ENCODE data around the gene CLIP3. TPM values are rescaled to one million over a fixed set of nuclear protein-coding genes. Genes with fewer than 3 reads are reported as not detected.

The CLIP3 gene
- total RNA-seq, 1 experiment from 2014 or later, result 1.5 TPM

DNA sequence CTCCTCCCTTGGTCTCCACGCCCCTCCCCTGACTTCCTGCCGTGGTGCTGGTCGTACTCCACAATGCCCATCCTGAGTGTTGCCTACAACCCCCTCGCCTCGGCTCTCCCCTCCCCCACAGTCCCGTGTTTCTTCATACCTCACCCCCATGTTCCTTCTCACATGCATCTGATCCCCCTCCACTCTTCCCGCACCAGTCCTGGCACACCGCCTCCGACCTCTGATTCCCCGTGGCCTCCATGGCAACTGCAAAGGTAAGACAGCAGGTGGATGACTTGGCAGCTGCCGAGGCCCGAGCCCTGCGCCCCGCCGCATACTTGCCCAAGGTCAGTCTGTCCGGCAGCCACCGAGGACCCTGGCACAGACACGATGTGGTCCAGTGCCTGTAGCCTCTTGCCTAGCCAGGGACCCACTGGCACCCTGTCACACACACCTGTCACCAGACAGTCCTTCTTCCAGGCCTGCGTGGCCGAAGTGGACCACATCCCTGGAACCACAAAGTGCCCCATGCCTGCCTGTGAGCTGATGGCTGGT, 53.8 kb downstream of the CLIP3 start:
- POLR2A ChIA-PET, result no interaction called here
- Histone ChIP-seq H3K4me1 (ENCODE audit: control insufficient read depth in 1 of 2, insufficient read depth in 2 of 2, low read length in 2 of 2) (no peaks in the 10 kb centered on the region), H3K36me3 (ENCODE audit: control insufficient read depth in 1 of 2, insufficient read depth in 2 of 2, low read length in 2 of 2) (no peaks in the 10 kb centered on the region), H3K9me2 (ENCODE audit: insufficient read depth) (no peaks in the 10 kb centered on the region), H3K79me2 (ENCODE audit: insufficient read depth, low read length) (no peaks in the 10 kb centered on the region), H3K27ac (ENCODE audit: low read depth, low read length) (no peak overlapping the region), H3K4me2 (ENCODE audit: low read length) (no peak overlapping the region), H3K27me3 (ENCODE audit: insufficient read depth, low read length) (peaks cover 3% of the 10 kb centered on the region; the same call in 1 of the 2 replicates), H3K4me3 (replicated peaks in 1 of 2; ENCODE audit: low read depth in 1 of 2, low read length in 2 of 2) (no peak overlapping the region), H3K9ac (ENCODE audit: low read length) (no peak overlapping the region), H3K9me3 (ENCODE audit: control insufficient read depth in 1 of 2, insufficient read depth in 1 of 2, low read depth in 1 of 2, low read length in 2 of 2) (no peaks in the 10 kb centered on the region), H4K20me1 (ENCODE audit: insufficient read depth) (no peaks in the 10 kb centered on the region), H2AFZ (ENCODE audit: low read depth, low read length, poor library complexity, severe bottlenecking) (no peak overlapping the region)
- RAD21 ChIA-PET (ENCODE audit: low non-redundant PET in 1 of 2, low total read pairs in 2 of 2, uncharacterized antibody in 2 of 2, unreplicated experiment in 2 of 2), result no interaction called here
- intact Hi-C loops (cut with micrococcal nuclease), result loop anchor here (5.0 kb wide), 1 partner anchor 97 kb away; no protein-coding TSS in a partner anchor
- CTCF ChIA-PET, result no interaction called here
- BruUV-seq (replicated peaks), result no TSS peak
- ATAC-seq (no peak), DNase-seq (ENCODE audit: low read depth, low spot score) (no peak)
- TF ChIP-seq YY1 (IDR thresholded peaks at IDR 0.05; ENCODE audit: extremely low read depth, insufficient replicate concordance, low read depth, low read length) (no peak), TCF7L2 (IDR thresholded peaks at IDR 0.05; ENCODE audit: borderline replicate concordance, extremely low read depth, insufficient read depth, insufficient read length) (no peak), SIN3A (IDR thresholded peaks at IDR 0.05; ENCODE audit: low read depth) (no peak), EZH2phosphoT487 (IDR thresholded peaks at IDR 0.05; ENCODE audit: borderline replicate concordance) (no peak), SP1 (IDR thresholded peaks at IDR 0.05; ENCODE audit: low read depth) (no peak)
- TF ChIP-seq, protein P1, sequence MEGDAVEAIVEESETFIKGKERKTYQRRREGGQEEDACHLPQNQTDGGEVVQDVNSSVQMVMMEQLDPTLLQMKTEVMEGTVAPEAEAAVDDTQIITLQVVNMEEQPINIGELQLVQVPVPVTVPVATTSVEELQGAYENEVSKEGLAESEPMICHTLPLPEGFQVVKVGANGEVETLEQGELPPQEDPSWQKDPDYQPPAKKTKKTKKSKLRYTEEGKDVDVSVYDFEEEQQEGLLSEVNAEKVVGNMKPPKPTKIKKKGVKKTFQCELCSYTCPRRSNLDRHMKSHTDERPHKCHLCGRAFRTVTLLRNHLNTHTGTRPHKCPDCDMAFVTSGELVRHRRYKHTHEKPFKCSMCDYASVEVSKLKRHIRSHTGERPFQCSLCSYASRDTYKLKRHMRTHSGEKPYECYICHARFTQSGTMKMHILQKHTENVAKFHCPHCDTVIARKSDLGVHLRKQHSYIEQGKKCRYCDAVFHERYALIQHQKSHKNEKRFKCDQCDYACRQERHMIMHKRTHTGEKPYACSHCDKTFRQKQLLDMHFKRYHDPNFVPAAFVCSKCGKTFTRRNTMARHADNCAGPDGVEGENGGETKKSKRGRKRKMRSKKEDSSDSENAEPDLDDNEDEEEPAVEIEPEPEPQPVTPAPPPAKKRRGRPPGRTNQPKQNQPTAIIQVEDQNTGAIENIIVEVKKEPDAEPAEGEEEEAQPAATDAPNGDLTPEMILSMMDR (IDR thresholded peaks at IDR 0.05 in 2 of 3, conservative IDR thresholded peaks at IDR 0.05 in 1 of 3; ENCODE audit: borderline replicate concordance in 1 of 3, insufficient read depth in 1 of 3, low read depth in 2 of 3, low read length in 2 of 3), result no peak
- TF ChIP-seq, protein P2, sequence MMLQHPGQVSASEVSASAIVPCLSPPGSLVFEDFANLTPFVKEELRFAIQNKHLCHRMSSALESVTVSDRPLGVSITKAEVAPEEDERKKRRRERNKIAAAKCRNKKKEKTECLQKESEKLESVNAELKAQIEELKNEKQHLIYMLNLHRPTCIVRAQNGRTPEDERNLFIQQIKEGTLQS (IDR thresholded peaks at IDR 0.05), result no peak

Measured in HCT116 (cell line).